Measurements from ENCODE around the gene SFTPA1.
"Not testable (repeated sequence)": the region's sequence is repeated elsewhere in the genome, so short reads cannot be mapped to it uniquely, and the experiment has no call there.

SFTPA1 gene

GRCh38 chr10:79615577-79615976, 4.8 kb downstream of the SFTPA1 start:
- no peak for DNase-seq

- no peak for DNase-seq
These were observed 5.4 kb downstream of the SFTPA1 start for GRCh38 chr10:79616164-79616563.

GRCh38 chr10:79623663-79624062, 12.9 kb downstream of the SFTPA1 start:
- DNase-seq, result not testable (repeated sequence)

GRCh38 chr10:79627075-79627474, 16.3 kb downstream of the SFTPA1 start:
- DNase-seq, result no peak

- no peak for DNase-seq
These were observed 17.3 kb downstream of the SFTPA1 start for GRCh38 chr10:79628083-79628482.

GRCh38 chr10:79628988-79629954, 18.5 kb downstream of the SFTPA1 start:
- DNase-seq, result no peak

GRCh38 chr10:79629955-79630327, 19.2 kb downstream of the SFTPA1 start:
- no peak for DNase-seq

- DNase-seq, result not testable (repeated sequence)
These were observed 26.0 kb downstream of the SFTPA1 start for GRCh38 chr10:79636654-79637199.

- no peak for DNase-seq
These were observed 27.6 kb downstream of the SFTPA1 start for GRCh38 chr10:79638318-79638717.

GRCh38 chr10:79652695-79653094, 42.0 kb downstream of the SFTPA1 start:
- not testable (repeated sequence) for DNase-seq

- DNase-seq, result not testable (repeated sequence)
These were observed 52.5 kb downstream of the SFTPA1 start for GRCh38 chr10:79663287-79663686.

- DNase-seq, result not testable (repeated sequence)
These were observed 53.9 kb downstream of the SFTPA1 start for GRCh38 chr10:79664686-79665085.
